H1 (cell line): ENCODE results near the gene TEAD1. TPM values are rescaled to one million over a fixed set of nuclear protein-coding genes. Genes with fewer than 3 reads are reported as not detected.

ENCODE experiments used
- BACH1 ChIP-seq: IDR thresholded peaks from 2 replicates; pipeline ENCODE4 v1.6.1; 2012; ENCODE audit warnings: low read length, improper control_type of control experiment
- CREB1 ChIP-seq: IDR thresholded peaks from 2 replicates; pipeline ENCODE4 v1.6.1; 2012; ENCODE audit warnings: inconsistent platforms
- GTF2F1 ChIP-seq: IDR thresholded peaks from 2 replicates; pipeline ENCODE4 v1.6.1; 2012; ENCODE audit warnings: low read depth, low read length, improper control_type of control experiment, borderline replicate concordance
- HDAC6 ChIP-seq: IDR thresholded peaks from one replicate; pipeline ENCODE4 v1.7.1; 2012; ENCODE audit warnings: low read depth, mild to moderate bottlenecking, inconsistent platforms, low read length, moderate library complexity
- NANOG ChIP-seq: IDR thresholded peaks from 2 replicates; pipeline ENCODE4 v1.6.1; 2011; ENCODE audit warnings: low read length, low read depth, mild to moderate bottlenecking, inconsistent platforms; ENCODE audit not compliant: insufficient read depth, poor library complexity, severe bottlenecking
- SP1 ChIP-seq: IDR thresholded peaks from 2 replicates; pipeline ENCODE4 v1.6.1; 2011; ENCODE audit warnings: low read depth, low read length
- TEAD4 ChIP-seq: IDR thresholded peaks from 2 replicates; pipeline ENCODE4 v1.6.1; 2012; ENCODE audit warnings: low read depth, low read length, inconsistent platforms, mixed read lengths
- ZNF274 ChIP-seq: IDR thresholded peaks from 2 replicates; pipeline ENCODE4 v1.7.0; 2012; ENCODE audit warnings: low read length, borderline replicate concordance; ENCODE audit errors: extremely low read depth
- polyA plus RNA-seq, 7 experiments: library from polyadenylated mRNA; depleted of rRNA in 3 of 7; stranded (reverse) in 5 of 7; unstranded in 2 of 7; fragments of >200 nt in 5 of 7; fragments of 200-250 nt in 2 of 7; gene quantifications; 1 replicate in 5 of 7; 2 replicates in 1 of 7; 4 replicates in 1 of 7; pipeline versions ENCODE4 v1.2.1 to v1.2.3, GENCODE V29; 2011 to 2013; ENCODE audit warnings: missing spikeins in 2 of 7, mixed read lengths in 2 of 7
- total RNA-seq: library from RNA; stranded (reverse); fragmentation: NEBNext Ultra II Directional; extraction: Animal tissue kit (Norgen Biotek cat#: 25700); gene quantifications from 2 replicates; pipeline ENCODE4 v1.2.1, GENCODE V29; 2021

TEAD1 gene
- total and polyA plus RNA-seq, 2 of the 8 experiments (the other 6 are each of a cell fraction or from before 2014, with no cell fraction given), result 15.6 to 67.4 TPM

DNA sequence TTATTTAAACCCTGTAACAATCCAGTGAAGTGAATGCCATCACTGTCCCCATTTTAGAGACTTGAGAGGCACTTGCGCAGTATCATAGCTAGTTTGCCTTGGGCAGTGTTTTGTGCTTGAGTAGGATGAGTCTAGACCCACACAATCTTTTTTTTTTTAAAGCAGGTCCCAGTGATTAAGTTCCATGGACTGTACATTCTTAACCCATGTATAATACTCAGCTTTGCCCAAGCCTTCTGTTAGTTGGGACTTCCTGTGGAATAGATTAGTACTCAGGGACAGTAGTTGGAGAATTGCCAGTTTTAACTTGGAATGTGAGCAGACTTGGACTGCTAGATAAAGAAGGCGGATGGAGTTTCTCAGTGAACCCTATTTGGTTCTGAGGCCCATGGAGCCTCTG lies 226.3 kb downstream of the TEAD1 start (continued):
- no peak for TF ChIP-seq ZNF274
- TF ChIP-seq TEAD4, result no peak
- no peak for TF ChIP-seq CREB1
- TF ChIP-seq HDAC6, result no peak
- TF ChIP-seq SP1, result no peak
- TF ChIP-seq GTF2F1, result no peak
- TF ChIP-seq NANOG, result no peak
- TF ChIP-seq BACH1, result no peak
